Stimulated activated CD8-positive, alpha-beta memory T cell treated with anti-CD3 and anti-CD28 coated beads, Interleukin-12 subunit alpha, Interleukin-12 subunit beta, amount 100 ng/mL, for 1 hour (primary cell): Measurements from ENCODE around the gene HLTF.

Experiments used
- DNase-seq: peaks from one replicate; pipeline ENCODE4 v3.0.0-alpha.2; 2020; ENCODE audit warnings: low read depth

HLTF gene

GRCh38 chr3:149018247-149018646 is 68.1 kb downstream of the HLTF start:
- DNase-seq: no peak

DNA sequence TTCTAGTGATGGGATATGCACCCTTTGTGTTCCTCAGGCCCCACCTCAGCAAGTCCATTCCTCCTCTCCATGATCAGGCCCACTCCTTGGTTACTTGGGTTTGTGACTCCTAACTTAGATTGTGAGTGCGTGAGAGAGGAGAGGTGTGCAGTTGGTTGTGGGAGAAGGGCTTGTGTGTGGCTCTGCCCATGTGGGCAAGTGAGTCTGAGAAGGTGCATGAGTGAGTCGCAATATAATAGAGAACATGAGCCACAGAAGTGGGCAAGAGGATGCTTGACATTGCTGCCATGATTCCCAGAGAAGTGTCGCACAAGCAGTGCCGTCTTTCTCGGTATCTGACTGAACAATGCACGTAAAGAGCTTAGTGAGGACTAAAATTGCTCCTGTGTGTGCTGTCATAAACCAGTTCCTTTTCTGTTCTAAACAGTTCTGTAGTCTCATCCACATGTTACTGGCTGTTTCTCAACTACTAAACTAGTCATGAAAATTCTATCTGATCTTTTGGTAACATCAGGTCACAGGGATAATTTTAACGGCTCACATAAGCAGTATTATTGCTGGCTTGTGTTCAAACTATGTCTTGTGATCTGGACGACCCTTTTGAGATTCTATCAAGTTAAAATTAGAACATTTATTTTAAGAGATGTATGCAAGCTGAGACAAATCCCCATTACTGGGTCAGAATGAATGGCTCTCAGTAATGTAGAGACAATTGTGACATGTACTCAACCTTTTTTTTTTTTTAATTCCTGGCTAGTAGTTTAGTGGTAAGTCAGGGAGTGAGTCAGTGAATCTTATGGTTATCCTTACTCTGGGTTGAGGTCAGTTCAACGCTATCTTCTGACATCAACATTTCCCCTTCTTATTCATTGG is 69.4 kb downstream of the HLTF start:
- no peak for DNase-seq

GRCh38 chr3:149016242-149016641 is 70.1 kb downstream of the HLTF start:
- no peak for DNase-seq

DNA sequence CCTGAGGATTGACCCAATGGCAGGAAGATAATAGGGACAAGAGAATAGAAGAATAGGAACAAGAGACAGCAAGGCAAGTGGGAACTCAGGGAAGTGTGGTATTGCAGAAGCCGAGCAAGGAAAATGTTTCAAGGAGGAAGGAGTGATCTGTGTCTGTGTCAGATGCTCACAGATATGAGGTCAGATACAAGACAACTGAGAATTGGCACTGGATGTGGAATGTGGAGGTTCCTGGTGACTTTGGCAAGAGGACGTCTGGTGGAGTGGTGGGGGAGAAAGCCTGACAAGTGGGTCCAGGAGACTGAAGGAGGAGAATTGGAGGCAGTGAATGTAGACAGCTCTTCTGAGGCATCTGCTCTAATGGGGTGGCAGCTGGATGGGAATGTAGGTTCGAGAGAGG is 70.9 kb downstream of the HLTF start:
- no peak for DNase-seq

DNA sequence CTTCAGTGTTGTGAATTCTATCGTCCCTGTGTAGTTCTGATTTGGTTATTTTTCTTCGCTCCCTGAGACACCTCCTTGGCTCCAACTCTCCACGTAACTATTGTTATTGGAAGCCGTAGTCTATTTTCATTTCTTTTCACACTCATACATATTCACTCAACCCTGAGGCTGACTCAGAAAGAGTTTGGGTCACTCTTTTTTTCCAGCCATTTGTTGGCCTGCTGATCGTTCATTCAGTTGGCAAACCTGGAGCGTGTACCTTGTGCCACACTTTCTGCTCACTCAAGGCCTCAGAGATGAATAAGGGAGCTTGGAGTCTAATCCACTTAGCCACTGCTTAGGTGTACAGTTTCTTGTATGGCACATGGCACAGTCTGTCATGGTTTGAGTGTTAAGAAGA is 72.6 kb downstream of the HLTF start:
- no peak for DNase-seq

DNA sequence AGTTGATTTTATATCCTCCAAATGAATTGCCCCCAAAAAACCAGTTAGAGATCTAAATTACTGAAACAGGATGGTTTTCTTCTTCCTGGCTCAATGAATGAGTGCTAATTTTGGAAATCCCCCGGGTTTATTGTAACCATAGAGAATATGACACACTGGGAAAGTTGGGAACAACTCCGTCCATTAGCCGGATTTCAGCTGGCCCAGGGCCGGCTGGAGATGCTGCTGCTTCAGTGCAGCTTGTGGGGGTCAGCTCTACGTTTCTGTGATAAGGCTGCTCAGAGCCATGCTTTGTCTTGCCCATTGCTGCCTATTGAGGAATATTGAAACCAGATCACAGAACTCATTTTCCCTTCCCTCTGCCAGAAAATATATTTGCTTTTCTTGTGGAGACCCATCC is 74.7 kb downstream of the HLTF start:
- DNase-seq: no peak

- DNase-seq: no peak
Observed at GRCh38 chr3:149010966-149011365, 75.4 kb downstream of the HLTF start.

- no peak for DNase-seq
Observed at GRCh38 chr3:149010504-149010951, 75.8 kb downstream of the HLTF start.

DNA sequence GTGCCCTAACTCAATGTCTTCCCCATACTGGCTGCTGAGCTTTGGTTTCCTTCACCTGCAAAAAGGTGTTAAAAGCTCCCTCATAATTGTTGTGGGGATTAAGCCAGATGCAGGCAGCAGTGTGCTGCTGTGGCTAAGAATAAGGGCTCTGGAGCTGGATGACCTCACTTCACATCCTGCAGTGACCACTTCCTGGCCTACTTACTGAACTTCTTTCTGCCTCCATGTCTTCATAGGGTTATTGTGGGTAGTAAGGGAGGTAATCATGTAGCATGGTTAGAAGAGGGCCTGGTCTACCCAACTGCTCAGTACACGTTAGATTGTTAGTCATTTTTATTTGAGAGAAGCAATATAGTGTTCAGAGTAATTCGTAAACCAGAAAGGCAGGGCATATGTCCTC is 76.6 kb downstream of the HLTF start:
- no peak for DNase-seq

GRCh38 chr3:149007567-149008257 is 78.6 kb downstream of the HLTF start:
- no peak for DNase-seq

- DNase-seq: no peak
Observed at GRCh38 chr3:149005416-149005815, 80.9 kb downstream of the HLTF start.

DNA sequence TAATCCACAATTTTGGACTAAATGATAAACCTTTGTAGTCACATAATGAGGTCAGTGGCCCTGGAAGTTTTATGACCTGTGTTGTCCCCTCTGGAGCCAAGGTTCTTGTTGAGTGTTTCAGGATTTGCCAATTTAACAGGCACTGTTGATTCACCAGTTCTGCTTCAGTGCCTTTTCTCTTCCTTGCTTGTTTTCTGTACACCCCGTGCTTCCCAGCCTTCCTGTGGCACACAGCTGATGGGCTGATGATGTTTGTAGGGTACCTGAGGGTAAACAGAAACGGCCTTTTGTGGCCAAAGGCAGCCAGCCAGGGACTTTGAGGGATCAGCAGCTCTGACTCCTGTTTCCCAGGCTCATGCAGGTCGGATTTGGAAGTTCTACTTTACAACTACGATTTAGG is 81.7 kb downstream of the HLTF start:
- no peak for DNase-seq

DNA sequence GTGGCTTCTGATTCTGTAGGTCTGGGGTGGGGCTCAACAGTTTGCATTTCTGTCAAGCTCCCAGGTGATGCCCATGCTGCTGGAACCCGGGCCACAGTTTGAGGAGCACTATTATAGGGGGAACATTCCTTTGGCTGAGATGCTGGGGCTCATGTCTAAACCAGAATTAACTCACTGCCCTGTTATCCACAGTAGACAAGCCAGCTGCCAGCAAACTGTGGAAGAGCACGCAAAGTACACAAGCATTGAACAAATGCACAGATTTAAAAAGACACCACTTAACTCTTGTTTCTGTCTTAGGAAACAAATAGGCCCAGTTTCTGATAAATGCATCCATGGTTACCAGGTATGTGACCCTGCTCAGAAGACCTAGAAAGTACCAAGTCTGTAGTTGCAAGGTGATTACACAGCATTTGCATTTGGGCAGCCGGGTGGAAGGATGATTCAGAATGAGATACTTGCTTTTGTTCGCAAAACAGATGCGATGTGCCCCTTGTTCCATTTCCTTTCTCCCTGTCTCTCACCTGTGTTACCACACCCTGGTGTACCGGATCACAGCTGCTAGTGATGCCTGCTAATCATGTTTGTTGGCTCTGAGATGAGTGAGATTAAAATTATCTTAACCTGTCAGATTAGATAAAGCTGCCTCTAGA is 82.6 kb downstream of the HLTF start:
- DNase-seq: no peak

- DNase-seq: no peak
Observed at GRCh38 chr3:149001727-149002126, 84.6 kb downstream of the HLTF start.

DNA sequence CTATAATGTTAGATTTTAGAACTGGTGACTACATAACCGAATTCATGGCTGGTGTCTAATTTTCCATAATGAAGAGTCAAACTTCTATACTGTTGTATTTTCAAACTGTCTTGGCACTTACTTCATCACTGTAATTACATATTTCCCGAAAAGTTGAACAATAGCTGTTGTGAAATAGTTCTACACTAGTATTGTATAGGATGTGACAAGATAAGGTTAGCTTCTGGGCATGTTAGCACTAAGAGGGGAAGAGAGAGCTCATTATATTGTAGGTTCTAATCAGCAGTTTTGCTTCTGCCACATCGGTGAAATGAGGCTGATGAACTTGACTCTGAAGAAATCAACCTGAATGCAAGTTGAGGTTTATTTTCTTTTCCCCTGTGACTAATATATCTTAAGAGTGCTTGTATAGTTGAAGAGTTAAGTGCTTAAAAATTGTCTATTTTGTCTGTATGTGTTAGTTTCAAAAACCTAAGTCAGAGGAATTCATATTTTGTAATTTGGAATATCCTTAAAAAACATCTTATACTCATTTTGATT is 86.1 kb downstream of the HLTF start:
- no peak for DNase-seq

DNA sequence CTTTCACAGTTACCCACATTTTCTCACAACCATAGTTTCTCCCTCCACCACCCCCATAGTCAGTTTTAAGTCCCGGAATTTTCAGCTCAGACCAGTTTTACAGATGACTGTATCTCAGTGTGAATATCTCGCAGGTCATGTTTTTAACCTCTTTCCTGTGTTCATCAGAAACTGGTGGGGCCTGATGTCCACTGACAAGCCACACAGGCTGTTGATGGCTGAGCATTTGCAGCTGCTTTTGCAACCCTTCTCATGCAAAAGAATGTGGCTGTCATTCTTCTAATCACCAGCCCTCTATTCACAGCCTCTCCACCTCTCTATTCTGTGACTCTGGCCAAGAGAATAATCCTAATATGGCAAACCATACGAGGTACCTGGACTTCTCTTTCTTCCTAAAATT is 86.5 kb downstream of the HLTF start:
- no peak for DNase-seq

GRCh38 chr3:148998715-148999423 is 87.5 kb downstream of the HLTF start:
- no peak for DNase-seq

GRCh38 chr3:148998297-148998696 is 88.0 kb downstream of the HLTF start:
- DNase-seq: no peak

- DNase-seq: no peak
Observed at GRCh38 chr3:148997623-148998022, 88.7 kb downstream of the HLTF start.

- no peak for DNase-seq
Observed at GRCh38 chr3:148992635-148993255, 93.6 kb downstream of the HLTF start.

- DNase-seq: peak; percentile 13
Observed at GRCh38 chr3:148992027-148992634, 94.2 kb downstream of the HLTF start.
